GM12801 (cell line): ENCODE measurements around the gene FBXO11.

ENCODE experiments used
- TF ChIP-seq, protein P1 (sequence below): IDR thresholded peaks from one replicate; pipeline ENCODE4 v1.5.1; 2011; ENCODE audit warnings: control low read depth; ENCODE audit not compliant: insufficient read length; ENCODE audit errors: extremely low read depth

The FBXO11 gene

DNA sequence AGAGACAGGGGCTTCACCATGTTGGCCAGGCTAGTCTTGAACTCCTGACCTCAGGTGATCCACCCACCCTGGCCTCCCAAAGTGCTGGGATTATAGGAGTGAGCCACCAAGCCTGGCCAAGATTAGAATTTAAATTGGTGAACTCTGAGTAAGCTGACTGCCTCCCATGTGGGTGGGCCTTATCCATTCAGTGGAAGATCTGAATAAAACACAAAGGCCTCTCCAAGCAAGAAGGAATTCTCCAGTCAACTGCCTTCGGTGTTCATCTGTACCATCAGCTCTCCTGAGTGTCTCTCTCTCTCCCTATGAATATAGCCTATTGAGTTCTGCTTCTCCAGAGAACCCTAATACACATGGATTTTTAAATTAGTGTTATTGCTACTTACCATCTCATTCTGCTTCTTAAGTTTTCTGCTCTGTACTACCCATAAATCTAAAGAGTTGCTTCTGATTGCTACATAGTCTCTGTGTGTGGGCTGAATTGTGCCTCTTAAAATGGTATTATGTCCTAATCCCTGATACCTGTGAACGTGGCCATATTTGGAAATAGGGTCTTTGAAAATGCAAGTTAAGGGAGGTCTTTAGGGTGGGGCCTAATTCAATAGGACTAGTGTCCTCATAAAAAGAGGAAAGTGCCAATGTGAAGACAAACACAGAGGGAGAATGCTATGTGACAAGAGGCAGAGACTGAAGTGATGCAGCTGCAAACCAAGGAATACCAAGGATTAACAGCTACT, 36.3 kb downstream of the FBXO11 start:
- TF ChIP-seq, protein P1, sequence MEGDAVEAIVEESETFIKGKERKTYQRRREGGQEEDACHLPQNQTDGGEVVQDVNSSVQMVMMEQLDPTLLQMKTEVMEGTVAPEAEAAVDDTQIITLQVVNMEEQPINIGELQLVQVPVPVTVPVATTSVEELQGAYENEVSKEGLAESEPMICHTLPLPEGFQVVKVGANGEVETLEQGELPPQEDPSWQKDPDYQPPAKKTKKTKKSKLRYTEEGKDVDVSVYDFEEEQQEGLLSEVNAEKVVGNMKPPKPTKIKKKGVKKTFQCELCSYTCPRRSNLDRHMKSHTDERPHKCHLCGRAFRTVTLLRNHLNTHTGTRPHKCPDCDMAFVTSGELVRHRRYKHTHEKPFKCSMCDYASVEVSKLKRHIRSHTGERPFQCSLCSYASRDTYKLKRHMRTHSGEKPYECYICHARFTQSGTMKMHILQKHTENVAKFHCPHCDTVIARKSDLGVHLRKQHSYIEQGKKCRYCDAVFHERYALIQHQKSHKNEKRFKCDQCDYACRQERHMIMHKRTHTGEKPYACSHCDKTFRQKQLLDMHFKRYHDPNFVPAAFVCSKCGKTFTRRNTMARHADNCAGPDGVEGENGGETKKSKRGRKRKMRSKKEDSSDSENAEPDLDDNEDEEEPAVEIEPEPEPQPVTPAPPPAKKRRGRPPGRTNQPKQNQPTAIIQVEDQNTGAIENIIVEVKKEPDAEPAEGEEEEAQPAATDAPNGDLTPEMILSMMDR = no peak

DNA sequence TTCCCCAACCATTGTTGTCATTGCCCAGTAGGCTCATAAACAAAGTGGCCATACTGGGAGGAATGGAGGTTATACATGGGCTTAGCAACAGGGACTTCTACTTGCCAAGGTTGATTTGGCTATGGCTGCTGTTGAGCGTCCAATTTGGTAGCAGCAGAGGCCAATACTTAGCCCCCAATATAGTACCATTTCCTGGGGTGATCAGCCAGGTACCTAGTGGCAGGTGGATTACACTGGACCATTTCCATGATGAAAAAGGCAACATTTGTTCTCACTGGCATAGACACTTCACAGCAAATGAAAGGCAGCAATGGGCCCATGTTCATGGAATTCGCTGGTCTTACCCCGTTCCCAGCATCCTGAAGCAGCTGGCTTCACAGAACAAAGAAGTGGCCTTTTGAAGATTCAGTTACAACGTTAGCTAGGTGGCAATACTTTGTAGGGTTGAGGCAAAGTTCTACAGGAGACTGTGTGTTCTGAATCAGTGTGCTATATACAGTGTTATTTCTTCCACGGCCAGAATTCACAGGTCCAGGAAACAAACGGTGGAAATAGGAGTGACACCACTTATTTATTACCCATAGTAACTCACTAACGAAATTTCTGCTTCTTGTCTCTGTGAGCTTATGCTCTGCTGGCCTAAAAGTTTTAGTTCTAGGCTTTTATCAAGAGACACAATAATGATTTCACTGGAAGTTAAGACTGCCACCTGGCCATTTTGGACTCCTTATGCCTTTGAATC, 37.5 kb downstream of the FBXO11 start:
- TF ChIP-seq, protein P1 = no peak

DNA sequence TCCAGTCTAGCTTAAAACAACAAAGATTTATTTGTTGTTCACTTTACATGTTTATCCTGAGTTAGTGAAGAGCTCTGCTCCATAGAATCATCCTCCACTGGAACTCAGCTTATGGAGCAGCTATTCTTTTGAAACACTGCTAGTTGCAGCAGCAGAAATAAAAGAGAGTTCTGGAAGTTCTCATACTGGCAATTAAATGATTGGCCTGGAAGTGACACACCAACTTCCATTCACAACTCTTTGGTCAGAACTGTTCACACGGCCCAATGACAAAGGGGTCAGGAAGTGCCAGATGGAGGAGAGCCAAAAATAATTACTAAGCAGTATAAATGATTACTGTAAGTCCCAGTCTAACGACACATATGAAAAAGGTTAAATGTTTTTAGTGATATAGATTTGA, 39.1 kb downstream of the FBXO11 start:
- TF ChIP-seq, protein P1 = no peak

DNA sequence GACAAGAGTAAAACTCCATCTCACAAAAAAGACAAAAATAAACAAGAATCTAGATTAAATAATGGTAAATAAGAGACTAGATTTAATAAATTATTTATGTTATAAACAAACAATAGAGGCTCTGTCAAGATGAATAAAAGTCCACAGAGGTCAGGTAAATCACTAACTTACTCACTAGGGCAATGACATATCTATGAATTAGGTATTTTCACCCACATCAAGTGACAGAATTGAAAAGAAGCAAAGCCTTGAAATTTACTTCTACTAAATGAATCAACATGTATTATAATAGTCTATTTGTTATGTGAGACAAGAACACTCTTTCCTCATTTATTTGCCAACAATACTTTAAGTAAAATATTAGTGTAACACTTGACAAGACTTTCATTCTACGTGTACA, 41.7 kb downstream of the FBXO11 start:
- TF ChIP-seq, protein P1 = no peak

DNA sequence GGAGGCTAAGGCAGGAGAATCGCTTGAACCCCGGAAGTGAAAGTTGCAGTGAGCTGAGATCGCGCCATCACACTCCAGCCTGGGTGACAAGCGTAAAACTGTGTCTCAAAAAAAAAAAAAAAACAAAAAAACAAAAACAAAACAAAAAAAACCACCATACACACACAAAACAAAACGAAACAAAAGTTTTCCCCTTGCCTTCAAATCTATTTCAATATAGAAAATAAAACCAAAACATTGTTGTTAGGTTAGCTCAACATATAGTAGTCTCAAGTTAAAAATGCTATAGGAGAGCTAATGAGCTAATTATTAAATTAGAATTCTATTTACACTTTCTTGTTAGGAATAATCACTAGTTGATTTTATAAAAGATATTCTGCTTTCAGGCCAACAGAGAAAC, 43.3 kb downstream of the FBXO11 start:
- TF ChIP-seq, protein P1 = no peak

DNA sequence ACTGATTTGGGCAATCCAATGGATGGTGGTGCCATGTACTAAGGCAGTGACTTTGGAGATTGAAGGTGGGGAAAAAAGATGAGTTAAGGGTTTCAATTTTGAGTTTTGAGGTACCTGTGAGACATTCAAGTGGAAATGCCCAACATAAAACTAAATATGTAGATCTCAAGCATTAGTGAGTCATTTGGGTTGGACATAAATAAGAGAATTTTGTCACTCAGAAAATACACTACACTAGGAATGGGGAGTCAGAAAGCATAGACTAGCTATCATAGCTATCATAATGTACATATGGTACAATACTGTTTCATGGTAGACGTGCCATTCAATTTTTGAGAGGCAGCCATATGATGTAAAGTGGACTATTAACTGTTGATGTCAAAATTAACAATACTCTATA, 56.1 kb downstream of the FBXO11 start:
- TF ChIP-seq, protein P1 = no peak

DNA sequence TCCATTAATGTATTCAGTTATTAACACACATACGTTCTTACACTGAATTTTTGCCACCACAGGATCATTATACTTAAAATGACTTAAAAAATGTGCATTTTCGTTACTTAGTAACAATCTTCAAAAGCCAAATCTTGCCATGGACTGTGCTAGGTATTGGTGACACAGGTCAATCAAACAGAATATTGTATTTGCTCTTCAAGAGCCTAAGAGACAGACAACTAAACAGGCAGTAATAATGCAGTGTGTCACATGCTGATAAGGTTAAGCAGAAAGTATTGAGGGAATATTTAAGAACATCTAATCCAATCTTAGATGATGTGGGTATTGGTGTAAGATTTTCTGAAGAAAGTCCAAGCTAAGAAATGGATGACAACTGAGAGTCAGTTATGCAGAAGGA, 56.9 kb downstream of the FBXO11 start:
- TF ChIP-seq, protein P1 = no peak
